GM19467 (cell line): ENCODE measurements around the gene CINP.
"Not testable (repeated sequence)": the region's sequence is repeated elsewhere in the genome, so short reads cannot be mapped to it uniquely, and the experiment has no call there.

Source experiments
- ATAC-seq: cut with Tn5 transposase; IDR thresholded peaks from one replicate; pipeline ENCODE4 v1.9.1; 2021; ENCODE audit warnings: mild to moderate bottlenecking, moderate library complexity; ENCODE audit not compliant: unreplicated experiment

The CINP gene

GRCh38 chr14:102356280-102356679, 6.4 kb downstream of the CINP start:
- no peak for ATAC-seq

GRCh38 chr14:102353126-102353619, 9.5 kb downstream of the CINP start:
- ATAC-seq = no peak

- no peak for ATAC-seq
Measured at GRCh38 chr14:102352213-102352612, 10.5 kb downstream of the CINP start.

- not testable (repeated sequence) for ATAC-seq
Measured at GRCh38 chr14:102351593-102351992, 11.1 kb downstream of the CINP start.

- no peak for ATAC-seq
Measured at GRCh38 chr14:102351023-102351422, 11.7 kb downstream of the CINP start.

GRCh38 chr14:102348376-102348775, 14.3 kb downstream of the CINP start:
- no peak for ATAC-seq

GRCh38 chr14:102346645-102347044, 16.0 kb downstream of the CINP start:
- ATAC-seq = no peak

GRCh38 chr14:102345232-102345631, 17.5 kb downstream of the CINP start:
- no peak for ATAC-seq

GRCh38 chr14:102344485-102344884, 18.2 kb downstream of the CINP start:
- no peak for ATAC-seq

- ATAC-seq = no peak
Measured at GRCh38 chr14:102344084-102344483, 18.6 kb downstream of the CINP start.

GRCh38 chr14:102342238-102342637, 20.5 kb downstream of the CINP start:
- ATAC-seq = no peak

GRCh38 chr14:102341566-102341965, 21.1 kb downstream of the CINP start:
- no peak for ATAC-seq

GRCh38 chr14:102338724-102339123, 24.0 kb downstream of the CINP start:
- no peak for ATAC-seq

- ATAC-seq = no peak
Measured at GRCh38 chr14:102335163-102335562, 27.5 kb downstream of the CINP start.

- ATAC-seq = no peak
Measured at GRCh38 chr14:102333795-102334705, 28.6 kb downstream of the CINP start.

- no peak for ATAC-seq
Measured at GRCh38 chr14:102333390-102333789, 29.3 kb downstream of the CINP start.

- no peak for ATAC-seq
Measured at GRCh38 chr14:102330806-102331205, 31.9 kb downstream of the CINP start.

- ATAC-seq = not testable (repeated sequence)
Measured at GRCh38 chr14:102329381-102329780, 33.3 kb downstream of the CINP start.

GRCh38 chr14:102326583-102326982, 36.1 kb downstream of the CINP start:
- ATAC-seq = no peak

- no peak for ATAC-seq
Measured at GRCh38 chr14:102325791-102326345, 36.8 kb downstream of the CINP start.

- no peak for ATAC-seq
Measured at GRCh38 chr14:102323102-102323501, 39.6 kb downstream of the CINP start.
